T-cell (primary cell): ENCODE measurements around the gene AHCYL1. TPM values are rescaled to one million over a fixed set of nuclear protein-coding genes. Genes with fewer than 3 reads are reported as not detected.

ENCODE experiments used
- ATAC-seq, 4 experiments: fragments of 200-7000 bp in 3 of 4; fragments of 150-1000 bp in 1 of 4; cut with Tn5 transposase; replicated peaks in 1 of 4; 1 replicate in 3 of 4; 2 replicates in 1 of 4; pipeline ENCODE4 v1.10.0; 2021; ENCODE audit warnings: moderate library complexity in 3 of 4, mild to moderate bottlenecking in 2 of 4, moderate number of reproducible peaks in 1 of 4
- CTCF ChIA-PET, 2 donors: fragments of 300-600 bp; sonication (Branson Sonifier 250); formaldehyde crosslinking; loops; one replicate each; lab custom pipeline; 2022; ENCODE audit warnings: antibody characterized with exemption in 2 of 2; lab: Charles Lee
- POLR2A ChIA-PET, 2 donors: fragments of 300-600 bp; sonication (Branson Sonifier 250); formaldehyde crosslinking; loops; one replicate each; lab custom pipeline; 2022; ENCODE audit warnings: antibody characterized with exemption in 2 of 2; lab: Charles Lee
- DNase-seq, 35 experiments: peaks; one replicate each; pipeline versions ENCODE4 v3.0.0 to v3.0.0-alpha.2; 2013 to 2023
- H3K27ac ChIP-seq: one replicate; pipeline ENCODE4 v1.5.1; 2013; ENCODE audit warnings: low read length
- H3K27me3 ChIP-seq, 2 experiments: replicated peaks in 1 of 2; 1 replicate in 1 of 2; 2 replicates in 1 of 2; pipeline versions ENCODE4 v1.6.1 to v1.7.0; 2013; ENCODE audit warnings: low read length in 1 of 2, mixed read lengths in 1 of 2; ENCODE audit not compliant: control insufficient read depth in 2 of 2, insufficient read depth in 2 of 2; ENCODE audit errors: extremely low read depth in 1 of 2
- H3K36me3 ChIP-seq, 2 donors: 1 replicate in 1 of 2; 2 replicates in 1 of 2; pipeline versions ENCODE4 v1.6.1 to v1.7.0; 2013; ENCODE audit warnings: low read length in 1 of 2; ENCODE audit not compliant: control insufficient read depth in 2 of 2, insufficient read depth in 1 of 2; ENCODE audit errors: extremely low read depth in 1 of 2
- H3K4me1 ChIP-seq, 2 experiments: 1 replicate in 1 of 2; 2 replicates in 1 of 2; pipeline versions ENCODE4 v1.6.1 to v1.7.0; 2013; ENCODE audit warnings: low read length in 2 of 2, mixed read lengths in 1 of 2; ENCODE audit not compliant: insufficient read depth in 2 of 2, control insufficient read depth in 1 of 2; ENCODE audit errors: extremely low read depth in 1 of 2
- H3K4me3 ChIP-seq, 2 donors: 1 replicate in 1 of 2; 2 replicates in 1 of 2; pipeline versions ENCODE4 v1.5.1 to v1.7.0; 2013; ENCODE audit warnings: mild to moderate bottlenecking in 2 of 2, low read length in 1 of 2, moderate library complexity in 1 of 2; ENCODE audit not compliant: control insufficient read depth in 1 of 2; ENCODE audit errors: extremely low read depth in 1 of 2
- H3K9me3 ChIP-seq: 2 replicates; pipeline ENCODE4 v1.7.0; 2013
- H3K27ac Mint-ChIP-seq, 2 donors: one replicate each; pipeline ENCODE4 v1.8.0; 2020 to 2021; ENCODE audit warnings: mild to moderate bottlenecking in 2 of 2, mixed read lengths in 2 of 2
- H3K27me3 Mint-ChIP-seq, 2 donors: one replicate each; pipeline ENCODE4 v1.8.0; 2021 to 2022; ENCODE audit warnings: mixed read lengths in 2 of 2
- H3K36me3 Mint-ChIP-seq: one replicate; pipeline ENCODE4 v1.8.0; 2021; ENCODE audit warnings: mixed read lengths
- H3K4me1 Mint-ChIP-seq, 3 donors: one replicate each; pipeline ENCODE4 v1.8.0; 2020 to 2022; ENCODE audit warnings: mixed read lengths in 3 of 3, mild to moderate bottlenecking in 1 of 3
- H3K4me3 Mint-ChIP-seq, 3 donors: one replicate each; pipeline ENCODE4 v1.8.0; 2020 to 2022; ENCODE audit warnings: mild to moderate bottlenecking in 3 of 3, mixed read lengths in 3 of 3, moderate library complexity in 3 of 3
- H3K9me3 Mint-ChIP-seq, 3 donors: one replicate each; pipeline ENCODE4 v1.8.0; 2020 to 2022; ENCODE audit warnings: mixed read lengths in 3 of 3
- WGBS: methylation state at CpG from one replicate; pipeline ENCODE4 v1.1.5; 2013; ENCODE audit warnings: missing lambda C conversion rate; ENCODE audit not compliant: insufficient coverage; 5-methylcytosine and 5-hydroxymethylcytosine counted together
- total RNA-seq, 35 experiments: library from RNA in 6 of 35; stranded (reverse) in 6 of 35; fragments of 120-200 nt in 1 of 35; gene quantifications; one replicate each; pipeline versions ENCODE4 v1.2.1 to v1.2.4 and lab custom pipeline; 2013 to 2026

AHCYL1 gene
- total RNA-seq, 5 donors from 2014 or later (not counting 1 experiment from before 2014, with no cell fraction given), result 23.0 to 41.6 (median 38.9) TPM

DNA sequence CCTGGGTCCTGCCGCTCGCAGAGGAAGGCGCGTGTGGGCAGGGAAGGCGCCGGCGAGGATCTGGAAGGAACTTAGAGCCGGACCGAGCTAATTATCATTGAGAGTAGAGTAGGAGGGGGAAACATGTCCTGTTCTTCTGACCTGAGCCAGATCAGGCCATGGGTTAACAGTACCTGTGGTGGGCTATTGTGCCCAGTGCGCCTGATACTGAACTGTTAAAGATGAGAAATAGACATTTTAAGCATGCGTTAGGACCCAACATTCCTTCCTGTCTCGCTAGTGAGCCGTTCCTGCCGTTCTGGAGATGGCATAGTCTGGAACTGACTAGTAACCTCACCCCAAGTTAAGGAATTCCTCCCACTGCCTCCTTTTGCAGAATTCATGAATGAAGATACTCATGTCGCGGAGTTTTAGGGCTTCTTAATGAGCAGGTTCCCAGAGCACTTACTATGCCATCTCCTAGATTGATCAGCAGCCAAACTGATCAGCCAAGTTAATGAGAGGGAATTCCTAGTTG is 50.7 kb downstream of the AHCYL1 start:
- Histone ChIP-seq H3K4me3 (peak overlapping the region; percentile 91 to 93), H3K9me3 (no peaks in the 10 kb centered on the region), H3K27me3 (no peaks in the 10 kb centered on the region), H3K4me1 (peaks cover 18 to 36% of the 10 kb centered on the region in 2 experiments), H3K27ac (no peak overlapping the region), H3K36me3 (peaks cover 11 to 30% of the 10 kb centered on the region in 2 donors)
- CTCF ChIA-PET, result interaction anchor here in 1 of 2 donors (0.9 to 1.9 kb wide), 4 partner anchors 25 to 425 kb away, joined by 3 to 13 read pairs (median 4); partner anchors contain the start of gene AHCYL1
- peak overlapping the region; percentile 41 to 66 for H3K27ac Mint-ChIP-seq
- DNase-seq, result peak in 1 of 35 experiments; percentile 15
- no peaks in the 10 kb centered on the region for H3K9me3 Mint-ChIP-seq
- ATAC-seq, result no peak
- H3K27me3 Mint-ChIP-seq, result no peaks in the 10 kb centered on the region
- POLR2A ChIA-PET, result interaction anchor here in 1 of 2 donors (1.2 kb wide), 1 partner anchor 10 kb away, joined by 15 read pairs; no protein-coding TSS in a partner anchor
- H3K4me1 Mint-ChIP-seq, result peaks cover 46 to 63% (median 52%) of the 10 kb centered on the region in 3 donors
- peak overlapping the region; percentile 84 to 89 (median 84) for H3K4me3 Mint-ChIP-seq
- WGBS, result 2% methylated on average over 13 of the region's 16 CpGs
- peaks cover 14% of the 10 kb centered on the region for H3K36me3 Mint-ChIP-seq

DNA sequence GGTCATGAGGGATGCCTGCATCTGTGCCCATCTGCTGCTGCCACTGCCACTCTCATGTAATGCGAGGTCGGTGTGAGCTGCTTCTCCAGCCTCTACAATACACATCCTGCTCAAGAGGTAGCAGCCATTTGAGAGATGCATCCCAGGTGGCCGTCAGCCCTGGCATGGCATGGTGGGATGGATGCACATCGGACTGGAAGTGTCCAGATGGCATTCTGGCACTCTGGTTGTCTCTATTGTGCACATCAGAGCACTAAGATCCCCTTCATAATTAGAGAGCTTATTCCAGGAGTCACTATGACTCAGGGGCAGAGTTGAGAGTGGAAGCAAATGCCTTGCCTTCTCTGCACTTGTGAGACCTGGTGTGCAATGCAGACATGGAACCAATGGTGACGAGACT is 53.7 kb downstream of the AHCYL1 start:
- Mint-ChIP-seq H3K4me3 (no peak overlapping the region), H3K27ac (no peak overlapping the region), H3K4me1 (peaks cover 27 to 37% (median 31%) of the 10 kb centered on the region in 3 donors), H3K27me3 (no peaks in the 10 kb centered on the region), H3K9me3 (no peaks in the 10 kb centered on the region), H3K36me3 (peaks cover 36% of the 10 kb centered on the region)
- no peak overlapping the region for H3K27ac ChIP-seq
- DNase-seq (no peak), ATAC-seq (no peak)
- H3K4me1 ChIP-seq, result peaks cover 15 to 24% of the 10 kb centered on the region in 2 experiments
- H3K9me3 ChIP-seq, result no peaks in the 10 kb centered on the region
- POLR2A ChIA-PET, result interaction anchor here in 1 of 2 donors (0.6 kb wide), 1 partner anchor 297 kb away, joined by 3 read pairs; no protein-coding TSS in a partner anchor
- H3K36me3 ChIP-seq, result peaks cover 19 to 60% of the 10 kb centered on the region in 2 donors
- H3K27me3 ChIP-seq, result no peaks in the 10 kb centered on the region
- no peak overlapping the region for H3K4me3 ChIP-seq
- WGBS, result 100% methylated on average over 1 of the region's 5 CpGs
- CTCF ChIA-PET, result interaction anchor here (0.5 to 1.0 kb wide), 4 partner anchors 9 to 138 kb away, joined by 3 to 4 read pairs (median 4); no protein-coding TSS in a partner anchor

DNA sequence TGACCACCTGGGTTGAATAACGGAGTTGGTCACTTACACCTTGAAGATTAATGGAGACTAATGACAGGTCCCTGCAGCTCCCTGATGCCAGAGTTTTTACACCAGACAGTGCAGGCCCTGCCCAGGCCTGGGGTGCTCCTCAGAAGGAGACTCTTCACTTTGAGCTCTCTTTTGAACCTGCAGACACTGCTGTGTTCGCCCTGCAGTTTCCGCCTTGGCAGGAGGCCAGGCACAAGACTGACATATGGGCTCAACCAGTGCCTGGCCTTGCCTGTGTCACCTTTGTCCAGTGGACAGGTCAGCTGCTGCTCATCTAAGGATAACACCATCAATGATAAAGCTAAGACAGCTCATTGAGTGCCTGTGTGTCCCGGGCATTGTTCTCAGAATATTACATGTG is 55.1 kb downstream of the AHCYL1 start:
- Histone ChIP-seq H3K9me3 (no peaks in the 10 kb centered on the region), H3K27me3 (no peaks in the 10 kb centered on the region), H3K27ac (no peak overlapping the region), H3K36me3 (peaks cover 19 to 72% of the 10 kb centered on the region in 2 donors), H3K4me3 (no peak overlapping the region), H3K4me1 (peaks cover 11 to 16% of the 10 kb centered on the region in 2 experiments)
- ATAC-seq (no peak), DNase-seq (no peak)
- Mint-ChIP-seq H3K9me3 (no peaks in the 10 kb centered on the region), H3K27ac (no peak overlapping the region), H3K27me3 (no peaks in the 10 kb centered on the region), H3K4me3 (no peak overlapping the region), H3K4me1 (peaks cover 16 to 25% (median 20%) of the 10 kb centered on the region in 3 donors), H3K36me3 (peaks cover 45% of the 10 kb centered on the region)
- POLR2A ChIA-PET, result interaction anchor here in 1 of 2 donors (0.6 kb wide), 1 partner anchor 612 kb away, joined by 3 read pairs; no protein-coding TSS in a partner anchor
- 93% methylated on average over 3 of the region's 4 CpGs for WGBS
- CTCF ChIA-PET, result interaction anchor here in 1 of 2 donors (0.9 to 1.5 kb wide), 2 partner anchors 15 to 21 kb away, joined by 4 to 5 read pairs; no protein-coding TSS in a partner anchor

DNA sequence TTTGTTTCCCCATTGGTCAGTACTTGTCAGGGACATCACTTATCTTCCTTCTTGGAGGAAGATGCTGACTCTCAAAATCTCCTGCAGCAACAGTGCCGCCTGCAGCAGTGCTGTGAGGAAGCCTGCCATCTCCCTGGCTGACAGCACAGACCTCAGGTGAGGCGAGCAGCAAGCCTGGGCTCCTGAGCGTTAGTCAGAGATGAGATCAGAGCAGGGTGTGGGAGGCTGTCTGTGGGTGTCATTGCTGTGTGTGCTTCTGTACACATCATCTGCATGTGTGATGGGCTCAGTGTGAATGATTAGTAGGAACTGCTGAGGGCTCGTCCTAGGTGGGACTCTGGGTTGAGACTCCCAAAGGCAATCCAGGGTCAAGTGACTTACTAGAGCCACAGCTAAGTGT is 56.0 kb downstream of the AHCYL1 start:
- Mint-ChIP-seq H3K4me1 (peaks cover 10 to 19% (median 14%) of the 10 kb centered on the region in 3 donors), H3K4me3 (no peak overlapping the region), H3K36me3 (peaks cover 52% of the 10 kb centered on the region), H3K27me3 (no peaks in the 10 kb centered on the region), H3K27ac (no peak overlapping the region), H3K9me3 (no peaks in the 10 kb centered on the region)
- Histone ChIP-seq H3K36me3 (peaks cover 19 to 81% of the 10 kb centered on the region in 2 donors), H3K27me3 (no peaks in the 10 kb centered on the region), H3K4me3 (no peak overlapping the region), H3K27ac (no peak overlapping the region), H3K4me1 (peaks cover 5 to 8% of the 10 kb centered on the region in 2 experiments), H3K9me3 (no peaks in the 10 kb centered on the region)
- ChIA-PET CTCF (interaction anchor here (1.0 to 1.5 kb wide), 2 partner anchors 19 to 20 kb away, joined by 4 to 5 read pairs; no protein-coding TSS in a partner anchor), POLR2A (no interaction called here)
- ATAC-seq (no peak), DNase-seq (no peak)
- WGBS, result 45% methylated on average over 3 of the region's 4 CpGs

DNA sequence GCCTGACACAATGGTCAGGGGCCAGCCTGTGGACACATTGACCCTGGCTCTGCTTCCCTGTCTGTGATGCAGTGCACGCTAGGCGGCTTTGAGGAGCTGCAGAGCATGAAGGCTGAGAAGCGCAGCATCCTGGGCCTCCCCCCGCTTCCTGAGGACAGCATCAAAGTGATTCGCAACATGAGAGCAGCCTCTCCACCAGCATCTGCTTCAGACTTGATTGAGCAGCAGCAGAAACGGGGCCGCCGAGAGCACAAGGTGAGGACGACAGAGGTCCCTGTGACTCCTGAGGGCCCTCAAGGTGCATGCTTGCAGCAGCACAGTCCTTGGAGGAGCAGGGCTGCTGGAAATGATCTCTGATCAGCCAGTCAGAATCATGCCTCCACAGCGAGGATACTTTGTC is 58.5 kb downstream of the AHCYL1 start:
- Mint-ChIP-seq H3K27ac (no peak overlapping the region), H3K4me1 (peaks cover 0 to 4% (median 0%) of the 10 kb centered on the region in 3 donors)
- 98% methylated on average over 10 of the region's 10 CpGs for WGBS

DNA sequence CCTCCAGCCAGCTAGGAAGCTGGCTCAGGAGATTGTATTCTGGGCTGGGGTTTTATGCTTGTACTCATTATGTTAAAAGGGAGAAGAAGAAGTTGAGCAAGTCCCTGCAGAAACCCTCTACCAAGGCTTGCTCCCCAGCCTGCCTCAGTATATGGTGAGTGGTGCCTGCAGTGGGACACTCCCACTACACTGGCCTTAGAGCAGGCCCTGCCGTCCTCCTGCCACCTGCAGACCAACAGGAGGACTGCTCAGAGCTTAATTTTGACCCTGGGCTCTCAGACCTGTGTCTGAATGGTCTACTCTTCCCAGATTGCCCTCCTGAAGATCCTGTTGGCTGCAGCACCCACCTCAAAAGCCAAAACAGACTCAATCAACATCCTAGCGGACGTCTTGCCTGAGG is 62.9 kb downstream of the AHCYL1 start:
- DNase-seq (no peak), ATAC-seq (no peak)
- no peaks in the 10 kb centered on the region for H3K27me3 ChIP-seq
- Mint-ChIP-seq H3K4me1 (no peaks in the 10 kb centered on the region), H3K27ac (no peak overlapping the region), H3K9me3 (no peaks in the 10 kb centered on the region), H3K36me3 (peaks cover 70% of the 10 kb centered on the region), H3K27me3 (no peaks in the 10 kb centered on the region), H3K4me3 (no peak overlapping the region)
- 85% methylated on average over 1 of the region's 3 CpGs for WGBS
- CTCF ChIA-PET, result no interaction called here
- H3K4me1 ChIP-seq, result no peaks in the 10 kb centered on the region
- POLR2A ChIA-PET, result interaction anchor here in 1 of 2 donors (0.7 kb wide), 1 partner anchor 415 kb away, joined by 3 read pairs; no protein-coding TSS in a partner anchor
- H3K9me3 ChIP-seq, result no peaks in the 10 kb centered on the region
- H3K4me3 ChIP-seq, result no peak overlapping the region
- H3K27ac ChIP-seq, result no peak overlapping the region
- peaks cover 31 to 93% of the 10 kb centered on the region in 2 donors for H3K36me3 ChIP-seq

More for the DNA sequence above, 58.5 kb downstream of the AHCYL1 start:
- ChIA-PET CTCF (interaction anchor here in 1 of 2 donors (1.6 kb wide), 1 partner anchor 17 kb away, joined by 4 read pairs; no protein-coding TSS in a partner anchor), POLR2A (no interaction called here)
- Histone ChIP-seq H3K27ac (no peak overlapping the region), H3K9me3 (no peaks in the 10 kb centered on the region), H3K4me1 (no peaks in the 10 kb centered on the region), H3K27me3 (no peaks in the 10 kb centered on the region), H3K4me3 (no peak overlapping the region), H3K36me3 (peaks cover 26 to 93% of the 10 kb centered on the region in 2 donors)
- ATAC-seq, result no peak
- DNase-seq, result no peak
- no peaks in the 10 kb centered on the region for H3K9me3 Mint-ChIP-seq
- no peaks in the 10 kb centered on the region for H3K27me3 Mint-ChIP-seq
- no peak overlapping the region for H3K4me3 Mint-ChIP-seq
- H3K36me3 Mint-ChIP-seq, result peaks cover 70% of the 10 kb centered on the region
